ENCODE results near the gene TMEM94. TPM values are rescaled to one million over a fixed set of nuclear protein-coding genes. Genes with fewer than 3 reads are reported as not detected.

The TMEM94 gene
- total RNA-seq, 4 donors from 2014 or later = 128 to 708 (median 280) TPM

GRCh38 chr17:75486151-75486550 lies 29.7 kb downstream of the TMEM94 start:
- DNase-seq = no peak
- TF ChIP-seq, protein P1, sequence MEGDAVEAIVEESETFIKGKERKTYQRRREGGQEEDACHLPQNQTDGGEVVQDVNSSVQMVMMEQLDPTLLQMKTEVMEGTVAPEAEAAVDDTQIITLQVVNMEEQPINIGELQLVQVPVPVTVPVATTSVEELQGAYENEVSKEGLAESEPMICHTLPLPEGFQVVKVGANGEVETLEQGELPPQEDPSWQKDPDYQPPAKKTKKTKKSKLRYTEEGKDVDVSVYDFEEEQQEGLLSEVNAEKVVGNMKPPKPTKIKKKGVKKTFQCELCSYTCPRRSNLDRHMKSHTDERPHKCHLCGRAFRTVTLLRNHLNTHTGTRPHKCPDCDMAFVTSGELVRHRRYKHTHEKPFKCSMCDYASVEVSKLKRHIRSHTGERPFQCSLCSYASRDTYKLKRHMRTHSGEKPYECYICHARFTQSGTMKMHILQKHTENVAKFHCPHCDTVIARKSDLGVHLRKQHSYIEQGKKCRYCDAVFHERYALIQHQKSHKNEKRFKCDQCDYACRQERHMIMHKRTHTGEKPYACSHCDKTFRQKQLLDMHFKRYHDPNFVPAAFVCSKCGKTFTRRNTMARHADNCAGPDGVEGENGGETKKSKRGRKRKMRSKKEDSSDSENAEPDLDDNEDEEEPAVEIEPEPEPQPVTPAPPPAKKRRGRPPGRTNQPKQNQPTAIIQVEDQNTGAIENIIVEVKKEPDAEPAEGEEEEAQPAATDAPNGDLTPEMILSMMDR (IDR thresholded peaks at IDR 0.05) = no peak
- TF ChIP-seq EP300 (IDR thresholded peaks at IDR 0.05; ENCODE audit: low read depth) = no peak
- TF ChIP-seq POLR2AphosphoS5 (IDR thresholded peaks at IDR 0.05) = no peak
- TF ChIP-seq POLR2A (IDR thresholded peaks at IDR 0.05) = no peak
- Histone ChIP-seq H3K36me3 (no peaks in the 10 kb centered on the region), H3K27ac (no peak overlapping the region), H3K27me3 (no peaks in the 10 kb centered on the region), H3K9me3 (no peaks in the 10 kb centered on the region), H3K4me3 (no peak overlapping the region), H3K4me1 (peaks cover 5 to 41% (median 17%) of the 10 kb centered on the region in 4 donors)
- in situ Hi-C loops (cut with MboI; ENCODE audit: low pct_ligation_motif_present in 1 of 4, low pct_unique_long_range_greater_than_20kb in 1 of 4, low sequenced_read_pairs in 3 of 4) (no loop called here), intact Hi-C loops (cut with DNase I; ENCODE audit: low total_unique reads) (no loop called here)
- WGBS, 2 donors (ENCODE audit: low coverage in 1 of 2) = 91% methylated on average over 14 of the region's 14 CpGs; no CpG with 5 or more reads in 1 of the 2 donors

GRCh38 chr17:75486951-75487350 lies 30.5 kb downstream of the TMEM94 start:
- WGBS, 2 donors (ENCODE audit: low coverage in 1 of 2) = 86% methylated on average over 5 of the region's 5 CpGs; no CpG with 5 or more reads in 1 of the 2 donors
- Histone ChIP-seq H3K4me3 (no peak overlapping the region), H3K27ac (peak overlapping the region in 3 of 4 donors; percentile 27 to 64 (median 55)), H3K4me1 (peaks cover 0 to 33% (median 12%) of the 10 kb centered on the region in 4 donors), H3K9me3 (no peaks in the 10 kb centered on the region), H3K36me3 (no peaks in the 10 kb centered on the region), H3K27me3 (no peaks in the 10 kb centered on the region)
- intact Hi-C loops (cut with DNase I; ENCODE audit: low total_unique reads) (no loop called here), in situ Hi-C loops (cut with MboI; ENCODE audit: low pct_ligation_motif_present in 1 of 4, low pct_unique_long_range_greater_than_20kb in 1 of 4, low sequenced_read_pairs in 3 of 4) (no loop called here)
- TF ChIP-seq POLR2AphosphoS5 (IDR thresholded peaks at IDR 0.05) = no peak
- TF ChIP-seq POLR2A (IDR thresholded peaks at IDR 0.05) = no peak
- TF ChIP-seq, protein P1 (IDR thresholded peaks at IDR 0.05) = no peak
- TF ChIP-seq EP300 (IDR thresholded peaks at IDR 0.05; ENCODE audit: low read depth) = no peak
- no peak for DNase-seq

DNA sequence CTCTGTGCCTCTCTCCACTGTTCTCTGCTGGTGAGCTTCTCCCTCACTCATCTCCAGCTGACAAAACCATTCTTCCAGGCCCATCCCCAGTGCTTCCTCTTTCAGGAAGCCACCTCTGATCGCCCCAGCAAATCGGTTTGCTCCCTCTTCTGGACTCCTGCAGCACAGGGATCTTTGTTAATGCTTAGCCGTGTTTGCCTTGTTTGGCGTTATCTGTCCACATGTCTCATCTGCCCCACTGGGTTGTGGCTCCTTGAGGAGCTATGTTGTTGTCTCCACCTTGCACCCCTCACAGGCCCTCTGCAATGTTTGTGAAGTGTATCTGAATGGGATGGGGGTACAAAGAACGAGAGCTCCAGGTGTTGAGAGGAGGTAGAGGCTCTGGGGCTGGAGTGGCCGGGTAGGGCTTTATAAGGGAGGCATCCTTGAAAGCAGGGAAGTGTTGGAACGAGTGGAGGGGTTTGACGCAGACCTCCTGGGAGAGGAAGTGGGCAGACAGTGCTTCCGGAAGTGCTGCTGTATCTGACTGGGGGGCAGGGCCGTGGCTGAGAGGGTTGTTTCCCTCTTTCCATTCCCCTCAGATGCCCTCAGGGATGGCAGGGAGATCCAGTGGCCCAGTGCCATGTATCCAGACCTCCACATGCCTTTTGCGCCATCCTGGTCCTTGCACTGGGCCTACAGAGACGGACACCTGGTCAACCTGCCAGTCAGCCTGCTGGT lies 31.1 kb downstream of the TMEM94 start:
- TF ChIP-seq, protein P1 (IDR thresholded peaks at IDR 0.05) = no peak
- TF ChIP-seq EP300 (IDR thresholded peaks at IDR 0.05; ENCODE audit: low read depth) (no peak), POLR2A (IDR thresholded peaks at IDR 0.05) (no peak), POLR2AphosphoS5 (IDR thresholded peaks at IDR 0.05) (no peak)
- in situ Hi-C loops (cut with MboI; ENCODE audit: low pct_ligation_motif_present in 1 of 4, low pct_unique_long_range_greater_than_20kb in 1 of 4, low sequenced_read_pairs in 3 of 4) = no loop called here
- intact Hi-C loops (cut with DNase I; ENCODE audit: low total_unique reads) = no loop called here
- Histone ChIP-seq H3K36me3 (peaks cover 0 to 4% (median 0%) of the 10 kb centered on the region in 4 donors), H3K4me1 (peaks cover 0 to 29% (median 12%) of the 10 kb centered on the region in 4 donors), H3K4me3 (no peak overlapping the region), H3K27ac (peak overlapping the region in 3 of 4 donors; percentile 27 to 64 (median 55)), H3K9me3 (no peaks in the 10 kb centered on the region), H3K27me3 (no peaks in the 10 kb centered on the region)
- 64 to 67% methylated on average over 6 to 12 of the region's 12 CpGs for WGBS, 2 donors (ENCODE audit: low coverage in 1 of 2)
- DNase-seq = peak; percentile 59

DNA sequence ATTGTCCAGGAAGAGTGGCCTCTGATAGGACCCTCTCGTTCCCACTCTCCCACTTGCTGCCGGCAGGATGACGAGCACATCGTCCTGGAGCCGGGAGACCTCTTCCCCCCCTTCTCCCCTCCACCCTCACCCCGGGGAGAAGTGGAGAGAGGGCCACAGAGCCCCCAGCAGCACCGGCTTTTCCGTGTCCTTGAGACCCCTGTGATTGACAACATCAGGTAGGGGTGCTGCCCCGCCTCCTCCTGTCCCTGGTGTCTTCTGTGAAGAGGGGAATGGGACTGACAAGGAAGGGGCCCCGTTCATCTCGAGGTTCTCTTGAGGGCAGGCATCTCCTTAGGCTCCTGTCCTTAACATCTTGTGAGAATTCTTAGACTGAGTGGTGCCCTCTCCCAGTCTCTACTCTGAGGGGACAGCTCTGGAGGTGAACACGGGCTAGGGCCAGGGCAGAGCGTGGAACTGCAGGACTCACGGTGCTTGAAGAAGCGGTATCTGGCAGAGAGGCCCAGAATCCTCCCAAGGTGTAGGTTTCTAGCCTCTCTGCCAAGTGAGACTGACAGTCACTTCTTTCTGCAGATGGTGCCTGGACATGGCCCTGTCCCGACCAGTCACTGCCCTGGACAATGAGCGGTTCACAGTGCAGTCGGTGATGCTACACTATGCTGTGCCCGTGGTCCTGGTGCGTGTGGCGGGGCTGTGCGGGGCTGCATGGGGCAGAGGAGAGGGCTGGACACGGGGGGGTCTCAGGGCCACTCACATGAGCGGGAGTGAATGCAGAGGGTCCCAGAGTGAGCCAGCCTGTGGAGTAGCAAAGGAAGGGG lies 32.5 kb downstream of the TMEM94 start:
- H3K27me3 ChIP-seq = no peaks in the 10 kb centered on the region
- H3K4me1 ChIP-seq = peaks cover 0 to 29% (median 12%) of the 10 kb centered on the region in 4 donors
- intact Hi-C loops (cut with DNase I; ENCODE audit: low total_unique reads) (no loop called here), in situ Hi-C loops (cut with MboI; ENCODE audit: low pct_ligation_motif_present in 1 of 4, low pct_unique_long_range_greater_than_20kb in 1 of 4, low sequenced_read_pairs in 3 of 4) (no loop called here)
- no peak overlapping the region for H3K4me3 ChIP-seq
- TF ChIP-seq, protein P1 (IDR thresholded peaks at IDR 0.05) = no peak
- TF ChIP-seq POLR2AphosphoS5 (IDR thresholded peaks at IDR 0.05) (no peak), EP300 (IDR thresholded peaks at IDR 0.05; ENCODE audit: low read depth) (no peak), POLR2A (IDR thresholded peaks at IDR 0.05) (no peak)
- H3K9me3 ChIP-seq = no peaks in the 10 kb centered on the region
- WGBS, 2 donors (ENCODE audit: low coverage in 1 of 2) = 90 to 92% methylated on average over 4 to 24 of the region's 24 CpGs
- peaks cover 0 to 15% (median 0%) of the 10 kb centered on the region in 4 donors for H3K36me3 ChIP-seq
- peak overlapping the region in 1 of 4 donors; percentile 75 for H3K27ac ChIP-seq
- no peak for DNase-seq
